GM06990 (cell line): ENCODE data around the gene GNL1.
"Not testable (repeated sequence)": the region's sequence is repeated elsewhere in the genome, so short reads cannot be mapped to it uniquely, and the experiment has no call there.

Experiments used
- DNase-seq: peaks from one replicate; pipeline ENCODE4 v3.0.0-alpha.2; 2011; ENCODE audit not compliant: insufficient read length; ENCODE audit errors: extremely low read depth
- H3K27me3 ChIP-seq: replicated peaks from 2 replicates; pipeline ENCODE4 v1.6.0; 2011; ENCODE audit warnings: low read length; ENCODE audit not compliant: control insufficient read depth, insufficient read depth
- H3K36me3 ChIP-seq: 2 replicates; pipeline ENCODE4 v1.5.1; 2011; ENCODE audit warnings: low read length; ENCODE audit not compliant: control insufficient read depth, insufficient read depth
- H3K4me3 ChIP-seq: replicated peaks from 2 replicates; pipeline ENCODE4 v1.5.1; 2011; ENCODE audit warnings: low read depth, mild to moderate bottlenecking, control low read depth, low read length
- TF ChIP-seq, protein P1 (sequence below): IDR thresholded peaks from 2 replicates; pipeline ENCODE4 v1.5.1; 2011; ENCODE audit warnings: low read length, control low read depth, mild to moderate bottlenecking, inconsistent platforms; ENCODE audit not compliant: insufficient read depth, poor library complexity, severe bottlenecking

GNL1 gene

DNA sequence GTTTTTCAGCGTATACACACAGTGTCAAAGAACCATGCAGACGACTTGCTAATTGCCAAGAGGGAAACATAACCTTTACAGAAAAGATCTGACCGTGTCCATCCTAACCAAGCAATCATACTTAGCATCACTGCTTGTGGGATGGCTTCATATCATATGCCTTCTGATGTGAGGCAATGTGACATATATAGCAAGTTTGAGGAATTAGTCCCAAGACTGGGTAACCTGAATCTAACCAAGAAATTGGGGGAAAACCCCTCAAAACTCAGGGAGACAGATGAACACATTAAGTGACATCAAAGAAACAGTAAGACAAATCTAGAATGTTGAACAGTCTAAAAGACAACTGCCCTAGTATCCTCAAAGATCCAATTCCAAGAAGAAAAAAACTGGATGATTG is 18.4 kb downstream of the GNL1 start:
- Histone ChIP-seq H3K4me3 (no peak overlapping the region), H3K27me3 (no peaks in the 10 kb centered on the region), H3K36me3 (no peaks in the 10 kb centered on the region)
- no peak for DNase-seq
- TF ChIP-seq, protein P1, sequence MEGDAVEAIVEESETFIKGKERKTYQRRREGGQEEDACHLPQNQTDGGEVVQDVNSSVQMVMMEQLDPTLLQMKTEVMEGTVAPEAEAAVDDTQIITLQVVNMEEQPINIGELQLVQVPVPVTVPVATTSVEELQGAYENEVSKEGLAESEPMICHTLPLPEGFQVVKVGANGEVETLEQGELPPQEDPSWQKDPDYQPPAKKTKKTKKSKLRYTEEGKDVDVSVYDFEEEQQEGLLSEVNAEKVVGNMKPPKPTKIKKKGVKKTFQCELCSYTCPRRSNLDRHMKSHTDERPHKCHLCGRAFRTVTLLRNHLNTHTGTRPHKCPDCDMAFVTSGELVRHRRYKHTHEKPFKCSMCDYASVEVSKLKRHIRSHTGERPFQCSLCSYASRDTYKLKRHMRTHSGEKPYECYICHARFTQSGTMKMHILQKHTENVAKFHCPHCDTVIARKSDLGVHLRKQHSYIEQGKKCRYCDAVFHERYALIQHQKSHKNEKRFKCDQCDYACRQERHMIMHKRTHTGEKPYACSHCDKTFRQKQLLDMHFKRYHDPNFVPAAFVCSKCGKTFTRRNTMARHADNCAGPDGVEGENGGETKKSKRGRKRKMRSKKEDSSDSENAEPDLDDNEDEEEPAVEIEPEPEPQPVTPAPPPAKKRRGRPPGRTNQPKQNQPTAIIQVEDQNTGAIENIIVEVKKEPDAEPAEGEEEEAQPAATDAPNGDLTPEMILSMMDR: no peak

DNA sequence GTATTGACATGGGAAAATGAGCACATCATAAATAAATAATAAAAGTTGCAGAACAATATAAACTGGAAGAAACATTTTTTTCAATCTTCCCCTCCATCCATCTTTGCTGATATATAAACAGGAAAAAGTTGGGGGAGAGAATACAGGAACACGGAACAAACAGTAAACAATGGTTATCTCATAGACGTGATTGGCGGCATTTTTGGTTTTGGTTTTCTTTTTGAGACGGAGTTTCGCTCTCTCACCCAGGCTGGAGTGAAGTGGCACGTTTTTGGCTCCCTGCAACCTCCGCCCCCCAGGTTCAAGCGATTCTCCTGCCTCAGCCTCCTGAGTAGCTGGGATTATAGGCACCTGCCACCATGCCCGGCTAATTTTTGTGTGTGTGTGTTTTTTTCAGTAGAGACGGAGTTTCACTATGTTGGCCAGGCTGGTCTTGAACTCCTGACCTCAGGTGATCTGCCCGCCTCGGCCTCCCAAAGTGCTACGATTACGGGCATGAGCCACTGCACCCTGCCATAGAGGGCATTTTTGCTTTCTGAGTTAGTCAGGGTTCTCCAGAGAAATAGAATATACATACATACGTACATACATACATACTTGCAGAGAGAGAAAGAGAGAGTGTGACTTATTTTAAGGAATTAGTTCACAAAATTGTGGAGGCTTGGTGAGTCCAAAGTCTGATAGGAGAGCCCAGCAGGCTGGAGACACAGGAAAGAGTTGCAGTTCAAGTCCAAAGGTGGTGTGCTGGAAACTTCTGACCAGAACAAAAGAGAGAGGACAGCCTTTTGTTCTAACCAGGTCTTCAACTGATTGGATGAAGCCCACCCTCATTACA is 22.6 kb downstream of the GNL1 start:
- TF ChIP-seq, protein P1: no peak
- Histone ChIP-seq H3K27me3 (no peaks in the 10 kb centered on the region), H3K36me3 (no peaks in the 10 kb centered on the region), H3K4me3 (no peak overlapping the region)
- no peak for DNase-seq

DNA sequence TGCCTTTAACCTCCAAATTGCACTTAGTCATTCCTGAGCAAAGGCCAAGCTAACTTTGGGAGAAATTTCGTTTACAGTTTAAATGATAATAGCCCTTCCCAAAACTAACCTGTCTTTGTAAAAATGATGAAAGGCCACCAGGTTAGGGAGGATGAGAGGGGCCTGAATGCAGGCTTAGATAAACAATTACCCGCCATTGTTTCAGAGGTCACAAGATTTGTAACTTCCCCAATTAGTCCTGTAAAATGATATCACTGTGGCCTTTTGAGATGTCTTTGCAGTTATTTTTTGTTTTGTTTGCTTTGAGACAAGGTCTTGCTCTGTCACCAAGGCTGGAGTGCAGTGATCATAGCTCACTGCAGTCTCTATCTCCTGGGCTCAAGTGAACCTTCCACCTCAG is 26.3 kb downstream of the GNL1 start:
- no peak overlapping the region for H3K4me3 ChIP-seq
- TF ChIP-seq, protein P1: no peak
- no peaks in the 10 kb centered on the region for H3K36me3 ChIP-seq
- DNase-seq: no peak
- no peaks in the 10 kb centered on the region for H3K27me3 ChIP-seq

DNA sequence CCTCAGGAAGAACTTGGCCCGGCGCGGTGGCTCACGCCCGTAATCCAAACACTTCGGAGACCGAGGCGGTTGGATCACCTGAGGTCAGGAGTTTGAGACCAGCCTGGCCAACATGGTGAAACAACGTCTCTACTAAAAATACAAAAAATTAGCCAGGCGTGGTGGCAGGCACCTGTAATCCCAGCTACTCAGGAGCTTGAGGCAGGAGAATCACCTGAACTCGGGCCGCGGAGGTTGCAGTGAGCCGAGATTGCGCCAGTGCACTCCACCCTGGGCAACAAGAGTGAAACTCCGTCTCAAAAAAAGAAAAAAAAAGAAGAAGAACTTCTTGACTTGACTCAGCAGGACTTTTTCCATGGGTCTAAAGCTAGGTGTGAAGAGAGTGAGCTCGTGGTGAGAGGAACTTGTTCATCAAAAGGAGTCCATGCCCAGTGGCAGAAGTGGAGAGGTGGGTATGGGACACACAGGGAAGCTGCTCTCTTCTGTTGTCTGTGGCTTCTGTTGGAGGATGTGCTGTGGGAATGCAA is 26.9 kb downstream of the GNL1 start:
- peak; percentile 59 for DNase-seq
- not testable (repeated sequence) for H3K36me3 ChIP-seq, H3K27me3 ChIP-seq, H3K4me3 ChIP-seq

DNA sequence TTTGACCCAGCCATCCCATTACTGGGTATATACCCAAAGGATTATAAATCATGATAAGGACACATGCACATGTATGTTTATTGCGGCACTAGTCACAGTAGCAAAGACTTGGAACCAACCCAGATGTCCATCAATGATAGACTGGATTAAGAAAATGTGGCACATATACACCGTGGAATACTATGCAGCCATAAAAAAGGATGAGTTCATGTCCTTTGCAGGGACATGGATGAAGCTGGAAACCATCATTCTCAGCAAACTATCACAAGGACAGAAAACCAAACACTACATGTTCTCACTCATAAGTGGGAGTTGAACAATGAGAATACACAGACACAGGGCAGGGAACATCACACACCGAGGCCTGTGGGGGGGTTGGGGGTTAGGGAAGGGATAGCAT is 29.8 kb downstream of the GNL1 start:
- H3K4me3 ChIP-seq, DNase-seq, H3K27me3 ChIP-seq, H3K36me3 ChIP-seq: not testable (repeated sequence)

DNA sequence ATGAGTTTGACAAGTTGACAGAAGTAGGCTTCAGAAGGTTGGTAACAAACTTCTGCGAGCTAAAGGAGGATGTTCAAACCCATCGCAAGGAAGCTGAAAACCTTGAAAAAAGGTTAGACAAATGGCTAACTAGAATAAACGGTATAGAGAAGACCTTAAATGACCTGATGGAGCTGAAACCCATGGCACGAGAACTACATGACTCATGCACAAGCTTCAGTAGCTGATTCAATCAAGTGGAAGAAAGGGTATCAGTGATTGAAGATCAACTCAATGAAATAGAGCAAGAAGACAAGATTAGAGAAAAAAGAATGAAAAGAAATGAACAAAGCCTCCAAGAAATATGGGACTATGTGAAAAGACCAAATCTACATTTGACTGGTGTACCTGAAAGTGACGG is 34.3 kb downstream of the GNL1 start:
- not testable (repeated sequence) for H3K4me3 ChIP-seq, H3K36me3 ChIP-seq, H3K27me3 ChIP-seq, DNase-seq

DNA sequence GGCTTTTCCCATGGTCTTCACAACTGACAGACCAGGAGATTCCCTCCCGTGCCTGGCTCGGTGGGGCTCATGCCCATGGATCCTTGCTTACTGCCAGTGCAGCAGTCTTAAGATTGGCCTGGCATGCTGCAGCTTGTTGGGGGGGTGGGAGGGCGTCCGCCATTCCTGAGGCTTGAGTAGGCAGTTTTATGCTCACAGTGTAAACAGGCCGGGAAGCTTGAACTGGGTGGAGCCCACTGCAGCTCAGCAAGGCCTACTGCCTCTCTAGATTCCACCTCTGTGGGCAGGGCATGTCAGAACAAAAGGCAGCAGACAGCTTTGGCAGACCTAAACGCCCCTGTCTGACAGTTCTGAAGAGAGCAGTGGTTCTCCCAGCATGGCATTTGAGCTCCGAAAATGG is 35.2 kb downstream of the GNL1 start:
- H3K36me3 ChIP-seq, DNase-seq, H3K27me3 ChIP-seq, H3K4me3 ChIP-seq: not testable (repeated sequence)

DNA sequence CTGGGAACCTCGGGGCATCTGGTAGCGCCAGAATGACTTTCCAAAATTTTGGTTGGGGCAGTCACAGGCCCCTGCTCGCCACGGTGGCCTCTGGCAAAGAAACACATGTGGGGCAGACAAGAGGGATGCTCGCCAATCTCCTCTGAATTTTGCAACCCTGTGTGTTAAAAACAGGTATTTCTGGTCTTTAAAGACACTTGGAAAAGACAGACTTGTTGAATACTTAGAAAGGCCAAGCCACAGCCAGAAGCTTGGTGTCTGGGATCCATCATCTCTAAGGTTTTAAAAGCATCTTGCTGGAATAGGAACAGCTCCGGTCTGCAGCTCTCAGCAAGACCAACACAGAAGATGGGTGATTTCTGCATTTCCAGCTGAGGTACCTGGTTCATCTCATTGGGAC is 35.8 kb downstream of the GNL1 start:
- H3K36me3 ChIP-seq: no peaks in the 10 kb centered on the region
- DNase-seq: no peak
- no peak overlapping the region for H3K4me3 ChIP-seq
- no peaks in the 10 kb centered on the region for H3K27me3 ChIP-seq
- TF ChIP-seq, protein P1: no peak

DNA sequence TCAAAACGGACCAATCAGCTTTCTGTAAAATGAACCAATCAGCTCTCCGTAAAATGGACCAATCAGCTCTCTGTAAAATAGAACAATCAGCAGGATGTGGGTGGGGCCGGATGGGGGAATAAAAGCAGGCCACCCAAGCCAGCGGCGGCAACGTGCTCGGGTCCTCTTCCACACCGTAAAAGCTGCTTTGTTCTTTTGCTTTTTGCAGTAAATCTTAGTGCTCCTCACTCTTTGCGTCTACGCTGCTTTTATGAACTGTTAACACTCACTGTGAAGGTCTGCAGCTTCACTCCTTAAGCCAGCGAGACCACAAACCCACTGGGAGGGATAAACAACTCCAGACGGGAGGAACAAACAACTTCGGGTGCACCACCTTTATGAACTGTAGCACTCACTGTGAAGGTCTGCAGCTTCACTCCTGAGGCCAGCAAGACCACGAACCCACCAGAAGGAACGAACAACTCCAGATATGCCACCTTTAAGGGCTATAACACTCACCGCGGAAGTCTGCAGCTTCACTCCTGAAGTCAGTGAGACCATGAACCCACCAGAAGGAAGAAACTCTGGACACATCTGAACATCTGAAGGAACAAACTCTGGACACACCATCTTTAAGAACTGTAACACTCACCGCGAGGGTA is 37.7 kb downstream of the GNL1 start:
- not testable (repeated sequence) for DNase-seq, H3K27me3 ChIP-seq, H3K36me3 ChIP-seq, H3K4me3 ChIP-seq
